ENCODE data around the gene RHAG.

Gene RHAG

GRCh38 chr6:49564552-49564951 lies 72.1 kb downstream of the RHAG start:
- H3K4me2 ChIP-seq (ENCODE audit: low read length), result no peak overlapping the region
- H3K4me3 ChIP-seq (ENCODE audit: low read length), result no peak overlapping the region
- H3K4me1 ChIP-seq (ENCODE audit: control insufficient read depth, low read length), result no peaks in the 10 kb centered on the region
- H3F3A ChIP-seq (ENCODE audit: control insufficient read depth, insufficient read depth), result no peaks in the 10 kb centered on the region
- H3K36me3 ChIP-seq (ENCODE audit: control insufficient read depth, low read length), result no peaks in the 10 kb centered on the region
- H3K9me2 ChIP-seq (replicated peaks; ENCODE audit: control insufficient read depth, low read length), result no peaks in the 10 kb centered on the region
- H3K27me3 ChIP-seq (ENCODE audit: control insufficient read depth, low read length), result no peaks in the 10 kb centered on the region
- H3K9me3 ChIP-seq (ENCODE audit: control insufficient read depth, insufficient read depth, low read length), result no peaks in the 10 kb centered on the region
- no peak for TF ChIP-seq EZH2phosphoT487 (IDR thresholded peaks at IDR 0.05; ENCODE audit: borderline replicate concordance, low read length)
- TF ChIP-seq, protein P1, sequence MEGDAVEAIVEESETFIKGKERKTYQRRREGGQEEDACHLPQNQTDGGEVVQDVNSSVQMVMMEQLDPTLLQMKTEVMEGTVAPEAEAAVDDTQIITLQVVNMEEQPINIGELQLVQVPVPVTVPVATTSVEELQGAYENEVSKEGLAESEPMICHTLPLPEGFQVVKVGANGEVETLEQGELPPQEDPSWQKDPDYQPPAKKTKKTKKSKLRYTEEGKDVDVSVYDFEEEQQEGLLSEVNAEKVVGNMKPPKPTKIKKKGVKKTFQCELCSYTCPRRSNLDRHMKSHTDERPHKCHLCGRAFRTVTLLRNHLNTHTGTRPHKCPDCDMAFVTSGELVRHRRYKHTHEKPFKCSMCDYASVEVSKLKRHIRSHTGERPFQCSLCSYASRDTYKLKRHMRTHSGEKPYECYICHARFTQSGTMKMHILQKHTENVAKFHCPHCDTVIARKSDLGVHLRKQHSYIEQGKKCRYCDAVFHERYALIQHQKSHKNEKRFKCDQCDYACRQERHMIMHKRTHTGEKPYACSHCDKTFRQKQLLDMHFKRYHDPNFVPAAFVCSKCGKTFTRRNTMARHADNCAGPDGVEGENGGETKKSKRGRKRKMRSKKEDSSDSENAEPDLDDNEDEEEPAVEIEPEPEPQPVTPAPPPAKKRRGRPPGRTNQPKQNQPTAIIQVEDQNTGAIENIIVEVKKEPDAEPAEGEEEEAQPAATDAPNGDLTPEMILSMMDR (IDR thresholded peaks at IDR 0.05; ENCODE audit: low read depth, low read length, poor library complexity, severe bottlenecking), result no peak
- H4K20me1 ChIP-seq (ENCODE audit: control insufficient read depth, insufficient read depth, low read depth, low read length), result no peaks in the 10 kb centered on the region
- H3K79me2 ChIP-seq (ENCODE audit: control insufficient read depth, low read length), result no peaks in the 10 kb centered on the region
- no peak overlapping the region for H3K27ac ChIP-seq (ENCODE audit: low read depth, low read length)

DNA sequence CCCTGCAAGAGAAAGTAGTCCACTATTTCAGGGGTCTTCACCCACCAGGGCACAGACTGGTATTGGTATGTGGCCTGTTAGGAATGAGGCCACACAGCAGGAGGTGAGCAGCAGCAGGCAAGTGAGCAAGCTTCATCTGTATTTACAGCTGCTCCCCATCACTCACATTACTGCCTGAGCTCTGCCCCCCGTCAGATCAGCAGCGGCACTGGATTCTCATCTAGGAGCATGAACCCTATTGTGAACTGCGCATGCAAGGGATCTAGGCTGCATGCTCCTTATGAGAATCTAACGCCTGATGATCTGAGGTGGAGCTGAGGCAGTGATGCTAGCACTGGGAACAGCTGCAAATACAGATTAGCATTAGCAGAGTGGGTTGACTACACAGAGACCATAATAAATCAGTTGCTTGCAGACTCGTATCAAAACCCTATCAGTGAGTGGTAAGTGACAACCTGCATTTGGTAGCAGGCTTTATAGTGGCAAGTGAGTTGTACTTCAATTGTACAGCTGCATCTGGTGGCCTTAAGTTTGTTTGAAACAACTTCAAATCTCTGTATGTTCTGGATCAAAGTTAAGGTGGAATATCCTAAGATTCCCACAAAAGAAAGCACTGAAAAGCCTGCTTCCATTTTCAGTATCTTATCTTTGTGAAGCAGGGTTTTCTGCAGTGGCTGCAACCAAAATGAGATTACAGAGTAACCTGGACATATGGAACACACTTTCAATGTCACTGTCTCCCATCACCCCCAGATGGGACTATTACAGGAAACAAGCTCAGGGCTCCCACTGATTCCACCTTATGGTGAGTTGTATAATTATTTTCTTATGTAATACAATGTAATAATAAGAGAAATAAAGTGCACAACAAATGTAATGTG lies 73.4 kb downstream of the RHAG start:
- H3K4me1 ChIP-seq (ENCODE audit: control insufficient read depth, low read length), result no peaks in the 10 kb centered on the region
- no peaks in the 10 kb centered on the region for H3K79me2 ChIP-seq (ENCODE audit: control insufficient read depth, low read length)
- TF ChIP-seq, protein P1 (IDR thresholded peaks at IDR 0.05; ENCODE audit: low read depth, low read length, poor library complexity, severe bottlenecking), result no peak
- TF ChIP-seq EZH2phosphoT487 (IDR thresholded peaks at IDR 0.05; ENCODE audit: borderline replicate concordance, low read length), result no peak
- no peaks in the 10 kb centered on the region for H3K9me3 ChIP-seq (ENCODE audit: control insufficient read depth, insufficient read depth, low read length)
- H4K20me1 ChIP-seq (ENCODE audit: control insufficient read depth, insufficient read depth, low read depth, low read length), result no peaks in the 10 kb centered on the region
- H3K4me2 ChIP-seq (ENCODE audit: low read length), result no peak overlapping the region
- H3F3A ChIP-seq (ENCODE audit: control insufficient read depth, insufficient read depth), result no peaks in the 10 kb centered on the region
- H3K36me3 ChIP-seq (ENCODE audit: control insufficient read depth, low read length), result no peaks in the 10 kb centered on the region
- H3K27ac ChIP-seq (ENCODE audit: low read depth, low read length), result no peak overlapping the region
- no peak overlapping the region for H3K4me3 ChIP-seq (ENCODE audit: low read length)
- no peaks in the 10 kb centered on the region for H3K9me2 ChIP-seq (replicated peaks; ENCODE audit: control insufficient read depth, low read length)
- no peaks in the 10 kb centered on the region for H3K27me3 ChIP-seq (ENCODE audit: control insufficient read depth, low read length)

DNA sequence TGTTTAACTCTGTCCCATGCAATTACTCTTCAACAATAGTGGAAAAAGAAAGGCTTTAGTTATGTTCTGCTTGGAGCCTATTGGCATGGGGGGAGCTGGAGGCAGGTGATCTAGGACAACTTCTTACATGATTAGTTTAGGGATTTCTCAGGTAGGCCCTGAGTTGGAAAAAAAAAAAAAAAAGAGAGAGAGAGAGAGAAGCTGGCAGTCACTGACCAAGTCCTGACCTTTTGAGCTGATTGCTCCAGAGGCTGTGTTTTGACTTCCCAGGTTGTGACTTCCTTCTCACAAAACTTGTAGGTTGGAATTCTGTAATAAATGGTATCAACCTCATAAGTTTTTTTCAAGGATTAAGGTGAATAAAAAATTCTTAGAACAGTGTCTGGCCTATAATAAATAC lies 78.4 kb downstream of the RHAG start:
- Histone ChIP-seq H3K27ac (ENCODE audit: low read depth, low read length) (no peak overlapping the region), H3F3A (ENCODE audit: control insufficient read depth, insufficient read depth) (no peaks in the 10 kb centered on the region), H3K4me2 (ENCODE audit: low read length) (no peak overlapping the region), H3K27me3 (ENCODE audit: control insufficient read depth, low read length) (no peaks in the 10 kb centered on the region), H3K9me3 (ENCODE audit: control insufficient read depth, insufficient read depth, low read length) (no peaks in the 10 kb centered on the region), H3K4me3 (ENCODE audit: low read length) (no peak overlapping the region), H3K4me1 (ENCODE audit: control insufficient read depth, low read length) (no peaks in the 10 kb centered on the region), H3K9me2 (replicated peaks; ENCODE audit: control insufficient read depth, low read length) (no peaks in the 10 kb centered on the region), H3K36me3 (ENCODE audit: control insufficient read depth, low read length) (no peaks in the 10 kb centered on the region), H3K79me2 (ENCODE audit: control insufficient read depth, low read length) (no peaks in the 10 kb centered on the region), H4K20me1 (ENCODE audit: control insufficient read depth, insufficient read depth, low read depth, low read length) (no peaks in the 10 kb centered on the region)
- TF ChIP-seq, protein P1 (IDR thresholded peaks at IDR 0.05; ENCODE audit: low read depth, low read length, poor library complexity, severe bottlenecking), result no peak
- TF ChIP-seq EZH2phosphoT487 (IDR thresholded peaks at IDR 0.05; ENCODE audit: borderline replicate concordance, low read length), result no peak
